Ecto neural progenitor cell (in vitro differentiated cells): ENCODE measurements around the gene NKAIN4.

Experiments
- DNase-seq: peaks from one replicate; pipeline ENCODE4 v3.0.0-alpha.2; 2018; ENCODE audit warnings: low spot score

Gene NKAIN4

DNA sequence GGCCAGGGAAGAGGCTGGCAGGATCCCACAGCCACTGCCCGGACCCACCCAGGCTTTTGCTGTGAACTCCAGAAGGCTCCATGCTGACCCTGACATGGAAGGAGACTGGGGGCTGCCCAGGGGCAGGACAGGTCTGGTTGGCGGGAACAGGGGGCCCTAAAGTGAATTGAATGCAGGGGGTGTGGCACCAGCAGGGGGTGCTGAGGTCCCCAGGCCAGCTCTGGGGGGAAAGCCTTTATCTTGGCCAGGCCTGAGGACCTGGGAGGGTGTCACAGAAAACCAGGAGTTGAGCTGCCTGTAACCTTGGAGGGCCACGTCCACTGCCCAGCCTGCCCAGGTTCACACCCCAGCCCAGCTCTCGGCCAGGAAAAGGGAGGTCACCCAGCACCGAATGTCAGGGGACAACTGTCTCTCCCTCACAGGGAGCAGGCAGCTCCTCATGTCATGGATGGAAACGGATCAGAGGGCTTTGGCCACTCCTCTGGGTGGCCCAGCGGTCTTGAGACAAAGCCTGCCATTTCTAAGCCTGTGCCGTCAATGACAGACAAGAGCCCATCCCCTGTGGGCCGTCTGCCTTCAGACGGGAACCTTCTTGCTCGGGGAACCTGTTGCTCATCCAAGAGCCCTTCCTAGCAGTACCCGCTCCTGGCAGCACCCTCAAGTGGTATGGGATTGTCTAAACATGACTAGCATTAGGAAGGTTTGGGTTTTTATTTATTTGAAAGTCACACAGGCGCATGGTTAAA is 35.4 kb downstream of the NKAIN4 start:
- DNase-seq: no peak

DNA sequence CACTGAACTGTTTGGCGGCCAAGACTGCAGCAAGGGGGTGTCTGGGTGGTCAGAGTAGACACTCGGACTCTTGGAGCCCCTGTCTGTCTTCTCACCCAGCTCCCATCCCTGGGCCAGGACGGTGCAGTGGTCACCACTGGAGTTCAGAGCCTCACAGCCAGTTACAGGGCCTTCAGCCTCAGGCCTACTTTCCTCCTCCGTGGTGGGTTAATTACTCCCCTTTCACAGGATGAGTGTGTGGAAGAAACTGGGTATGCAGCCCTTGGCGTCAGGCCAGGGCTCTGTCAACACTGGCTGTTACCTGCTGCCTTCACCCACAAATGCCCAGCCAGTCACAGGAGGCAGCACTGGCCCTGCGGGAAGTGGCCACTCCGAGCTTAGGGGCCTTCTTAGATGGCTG is 36.6 kb downstream of the NKAIN4 start:
- no peak for DNase-seq

- DNase-seq: no peak
These were observed 37.3 kb downstream of the NKAIN4 start for GRCh38 chr20:63216849-63217471.

DNA sequence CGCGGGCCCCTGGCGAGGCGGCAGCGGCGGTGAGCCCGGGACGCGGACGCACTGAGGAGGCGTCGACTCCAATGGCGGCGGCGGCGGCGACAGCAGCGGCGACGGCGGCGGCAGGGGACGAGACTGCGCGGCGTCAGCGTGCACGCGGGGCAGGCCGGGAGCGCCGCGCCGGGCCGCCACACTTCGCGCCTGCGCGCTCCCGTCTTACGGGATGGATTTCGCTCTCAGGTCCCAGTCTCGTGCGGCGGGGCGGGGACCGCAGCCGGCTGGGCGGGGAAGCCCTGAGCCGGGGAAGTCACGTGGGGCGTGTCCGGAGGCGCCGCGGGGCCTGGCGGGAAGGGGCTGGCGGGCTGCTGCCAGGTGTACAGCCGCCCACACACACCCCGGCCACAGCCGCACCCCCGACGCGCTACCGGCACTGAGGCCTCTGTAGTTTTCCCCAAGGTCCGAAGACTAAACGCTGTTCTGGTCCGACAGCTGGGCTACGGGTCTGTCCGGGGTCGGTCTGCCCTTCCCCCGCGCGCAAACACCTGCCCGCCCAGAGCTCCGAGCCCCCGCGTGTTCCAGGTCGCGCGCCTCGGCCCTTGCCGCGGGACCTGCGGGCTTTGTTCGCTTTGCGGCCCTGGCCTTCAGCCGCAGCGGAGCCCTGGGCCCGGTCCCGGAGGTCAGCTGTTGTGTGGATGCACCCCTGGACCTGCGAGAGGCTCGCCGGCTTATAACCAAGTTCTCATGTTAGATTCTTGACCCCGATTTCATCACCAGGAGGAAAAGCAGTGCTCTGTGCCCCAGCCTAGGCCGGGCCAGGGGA is 38.0 kb downstream of the NKAIN4 start, which contains the start of gene YTHDF1:
Gene YTHDF1, minus strand, starts transcription at position 91 of the 808 bp plus-strand sequence. CDS start 239 bp downstream, outside the sequence.
- peak; percentile 97 for DNase-seq

DNA sequence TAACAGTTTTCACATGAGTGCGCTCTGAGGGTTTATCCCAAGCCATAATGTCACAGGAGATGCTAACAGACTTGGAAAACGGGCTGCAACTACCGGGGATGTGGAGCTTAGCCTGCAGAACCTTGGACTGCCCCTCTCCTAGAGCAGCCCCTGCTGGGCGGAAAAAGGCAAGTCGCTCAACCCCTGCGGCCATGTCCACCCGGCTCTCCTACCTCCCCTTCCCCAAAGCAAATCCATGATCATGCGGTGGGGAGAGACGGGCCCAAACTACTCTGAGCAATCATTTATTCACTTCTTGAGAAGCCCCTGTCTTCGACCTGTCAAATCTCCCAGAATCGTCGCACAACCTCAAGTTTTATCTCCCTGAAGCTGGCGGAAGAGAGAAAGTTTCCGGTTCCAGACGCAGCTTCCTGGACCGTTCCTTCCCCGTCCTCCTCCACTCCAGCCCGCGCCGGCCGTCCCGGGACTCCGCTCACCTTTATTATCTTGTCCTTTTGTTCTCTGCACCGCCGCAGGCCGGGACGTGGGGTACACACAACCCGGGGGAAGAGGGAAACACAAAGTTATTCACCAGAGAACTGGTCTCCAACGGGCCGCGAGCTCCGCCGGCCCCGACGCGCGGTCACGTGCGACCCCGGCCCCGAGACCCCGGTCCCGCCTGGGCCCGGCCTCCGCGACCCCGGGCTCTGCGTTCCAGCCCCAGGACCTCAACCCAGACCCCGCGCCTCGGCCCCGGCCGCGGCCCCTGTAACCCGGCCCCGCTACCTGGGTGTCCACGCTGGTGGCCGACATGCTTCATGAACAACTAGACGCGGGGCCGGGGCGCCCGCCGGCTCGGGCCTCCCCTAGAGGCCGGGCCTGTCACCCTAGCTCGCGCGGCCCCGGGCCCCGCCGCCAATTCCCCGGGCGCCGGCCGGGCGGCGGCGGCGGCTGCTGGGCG is 38.9 kb downstream of the NKAIN4 start:
- no peak for DNase-seq

DNA sequence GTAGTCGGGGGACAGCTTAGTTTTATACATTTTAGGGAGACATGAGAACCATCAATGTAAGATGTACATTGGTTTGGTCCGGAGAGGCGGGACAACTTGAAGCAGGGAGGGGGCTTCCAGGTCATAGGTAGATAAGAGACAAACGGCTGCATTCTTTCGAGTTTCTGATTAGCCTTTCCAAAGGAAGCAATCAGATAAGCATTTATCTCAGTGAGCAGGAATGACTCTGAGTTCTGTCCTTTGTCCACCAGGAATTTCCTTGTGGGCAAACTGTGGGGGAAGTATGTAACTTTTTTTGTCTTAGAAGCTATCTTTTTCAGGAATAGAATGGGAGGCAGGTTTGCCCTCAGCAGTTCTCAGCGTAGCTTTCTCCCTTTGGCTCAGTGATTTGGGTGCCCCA is 39.7 kb downstream of the NKAIN4 start:
- no peak for DNase-seq

GRCh38 chr20:63212792-63213191 is 41.5 kb downstream of the NKAIN4 start:
- DNase-seq: no peak

GRCh38 chr20:63212393-63212730 is 41.9 kb downstream of the NKAIN4 start:
- DNase-seq: no peak

- no peak for DNase-seq
These were observed 44.2 kb downstream of the NKAIN4 start for GRCh38 chr20:63210011-63210605.

GRCh38 chr20:63208346-63208909 is 45.8 kb downstream of the NKAIN4 start:
- DNase-seq: no peak

GRCh38 chr20:63206878-63207277 is 47.4 kb downstream of the NKAIN4 start:
- no peak for DNase-seq

DNA sequence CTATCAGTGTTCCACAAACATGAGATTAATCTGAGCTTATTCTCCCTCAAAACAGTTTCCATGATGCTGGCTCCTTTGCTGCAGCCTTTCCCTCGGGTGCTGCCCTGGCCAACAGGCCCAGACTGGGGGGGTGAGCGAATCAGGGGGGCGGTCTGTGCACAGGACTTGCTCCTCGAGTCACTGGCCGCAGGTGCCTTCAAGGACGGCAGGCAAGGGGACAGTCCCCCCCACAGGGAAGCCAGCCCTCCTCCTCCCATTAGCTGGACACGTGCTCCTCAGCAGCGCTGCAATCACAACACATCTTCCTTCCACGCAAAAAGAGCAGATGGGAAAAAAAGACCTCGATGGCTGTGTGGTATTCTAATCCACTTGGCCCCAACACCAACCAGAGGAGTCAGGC is 48.4 kb downstream of the NKAIN4 start:
- no peak for DNase-seq

- no peak for DNase-seq
These were observed 49.9 kb downstream of the NKAIN4 start for GRCh38 chr20:63204362-63204761.

DNA sequence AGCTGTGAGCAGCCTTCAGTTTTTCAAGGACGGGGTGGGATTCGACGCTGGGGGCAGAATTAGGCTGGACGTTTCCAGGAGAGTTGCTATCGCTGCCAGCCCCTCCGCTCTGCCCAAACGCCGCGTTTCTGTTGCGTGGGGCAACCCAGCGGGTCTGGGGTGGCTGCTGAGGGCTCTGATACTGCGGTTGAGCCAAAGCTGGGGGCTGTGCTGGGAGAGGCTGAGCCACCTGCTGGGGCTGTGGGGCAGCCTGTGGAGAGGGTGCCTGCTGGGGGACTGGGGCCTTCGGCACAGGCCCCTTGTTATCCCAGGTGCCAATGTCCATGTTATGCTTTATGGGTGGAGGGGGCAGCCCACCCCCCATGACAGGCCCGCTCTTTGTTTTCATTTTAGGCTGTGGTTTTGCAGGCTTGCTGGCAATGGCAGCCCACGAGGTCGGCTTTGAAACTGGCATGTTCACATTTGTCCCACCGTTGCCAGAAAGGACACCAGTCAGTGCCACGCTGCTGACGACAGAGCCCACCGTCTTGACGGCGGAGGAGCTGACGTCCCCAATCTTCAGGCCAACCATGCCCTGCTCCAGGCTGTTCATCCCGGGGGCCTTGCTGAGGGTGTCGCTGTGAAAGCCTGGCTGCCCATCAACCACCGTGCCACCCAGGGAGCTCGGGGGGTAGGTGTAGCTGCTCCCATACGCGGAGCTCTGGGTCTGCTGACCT is 51.3 kb downstream of the NKAIN4 start:
- DNase-seq: no peak

GRCh38 chr20:63202021-63202420 is 52.2 kb downstream of the NKAIN4 start:
- DNase-seq: no peak

DNA sequence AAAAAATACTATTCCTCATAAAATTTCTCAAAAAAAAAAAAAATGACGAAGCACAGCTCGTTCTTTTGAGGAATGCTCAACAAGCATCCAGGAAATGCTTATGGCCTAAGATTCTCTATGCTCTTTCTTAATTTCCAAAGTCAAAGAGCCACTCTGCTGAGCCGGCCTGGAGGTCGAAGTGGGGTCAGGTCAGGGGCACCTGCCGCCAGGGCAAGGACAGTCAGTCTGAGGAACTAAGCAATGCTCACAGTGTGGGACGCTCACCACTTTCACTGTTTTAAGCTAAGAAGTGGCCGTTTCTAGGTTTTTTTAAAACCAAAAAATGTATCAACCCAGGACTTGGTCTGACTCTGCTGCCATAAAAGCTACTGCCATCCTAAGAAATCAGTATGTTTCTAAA is 55.7 kb downstream of the NKAIN4 start:
- no peak for DNase-seq

- DNase-seq: no peak
These were observed 57.3 kb downstream of the NKAIN4 start for GRCh38 chr20:63196768-63197470.

GRCh38 chr20:63194797-63195173 is 59.5 kb downstream of the NKAIN4 start:
- no peak for DNase-seq

DNA sequence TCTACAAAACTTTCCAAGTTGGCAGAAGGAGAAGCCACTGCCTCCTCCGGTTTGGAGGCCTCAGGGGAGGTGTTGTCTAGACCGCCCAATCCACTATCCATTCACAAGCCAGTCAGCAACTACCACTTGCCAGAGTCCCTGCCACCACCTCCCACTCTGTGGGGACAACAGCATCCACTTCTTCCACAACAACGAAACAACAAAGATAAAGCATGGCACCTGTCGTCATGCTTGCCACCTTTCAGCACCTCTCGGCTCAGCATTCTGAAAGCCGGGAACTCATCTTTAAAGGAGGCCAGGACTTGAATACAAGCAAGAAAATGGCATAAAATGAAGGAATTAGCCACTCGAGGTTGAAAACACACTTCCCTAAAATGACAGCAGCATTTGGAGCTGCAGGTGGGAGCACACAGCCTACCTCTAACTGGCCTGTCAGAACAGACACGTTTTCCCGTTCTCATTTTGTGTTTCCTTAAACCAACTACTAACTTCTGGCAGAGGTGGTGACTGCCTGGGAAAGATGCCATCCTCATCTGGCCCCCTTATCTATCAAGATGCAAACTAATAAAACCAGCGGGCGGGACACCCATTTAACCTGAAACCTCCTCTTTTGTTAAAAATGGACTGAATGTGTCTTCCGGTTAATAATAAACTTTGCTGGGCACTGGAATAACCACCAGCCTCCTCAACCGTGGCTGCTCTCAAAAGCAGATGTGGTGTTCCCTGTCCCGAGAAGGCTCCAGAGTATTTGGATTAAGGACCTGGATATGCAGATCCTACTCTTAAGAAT is 60.1 kb downstream of the NKAIN4 start:
- DNase-seq: no peak
